H1 (cell line): ENCODE results near the gene TSSC4.
A peak's percentile ranks its signal among the peaks of the same experiment; 100 is the strongest.

Experiments used
- ATF2 ChIP-seq: IDR thresholded peaks from 2 replicates; pipeline ENCODE4 v1.6.1; 2012; ENCODE audit warnings: low read length, inconsistent platforms
- BRCA1 ChIP-seq: IDR thresholded peaks from 2 replicates; pipeline ENCODE4 v1.6.1; 2012; ENCODE audit warnings: low read depth, low read length, improper control_type of control experiment
- CTCF ChIP-seq, 3 experiments: IDR thresholded peaks; 1 replicate in 2 of 3; 2 replicates in 1 of 3; pipeline versions ENCODE4 v1.5.1 to v1.6.1; 2011; ENCODE audit warnings: low read length in 3 of 3, mild to moderate bottlenecking in 3 of 3, inconsistent platforms in 2 of 3, low read depth in 1 of 3, moderate library complexity in 1 of 3; ENCODE audit not compliant: insufficient read depth in 1 of 3; ENCODE audit errors: control extremely low read depth in 1 of 3
- E2F6 ChIP-seq: IDR thresholded peaks from 2 replicates; pipeline ENCODE4 v1.6.1; 2012; ENCODE audit warnings: inconsistent platforms
- EZH2 ChIP-seq: fragments of 200-600 bp; sonication (generic); IDR thresholded peaks from 2 replicates; pipeline ENCODE4 v1.7.1; 2012; ENCODE audit warnings: low read depth, mild to moderate bottlenecking, moderate library complexity, low read length, inconsistent platforms; ENCODE audit not compliant: severe bottlenecking
- GTF2F1 ChIP-seq: IDR thresholded peaks from 2 replicates; pipeline ENCODE4 v1.6.1; 2012; ENCODE audit warnings: low read depth, low read length, improper control_type of control experiment, borderline replicate concordance
- MAFK ChIP-seq: IDR thresholded peaks from 2 replicates; pipeline ENCODE4 v1.6.1; 2012; ENCODE audit warnings: low read depth, mild to moderate bottlenecking, improper control_type of control experiment, low read length
- MAX ChIP-seq: IDR thresholded peaks from 2 replicates; pipeline ENCODE4 v1.6.1; 2012; ENCODE audit warnings: inconsistent platforms
- RAD21 ChIP-seq, 2 experiments: IDR thresholded peaks in 1 of 2; conservative IDR thresholded peaks in 1 of 2; 2 replicates each; pipeline ENCODE4 v1.6.1; 2011; ENCODE audit warnings: low read depth in 2 of 2, low read length in 2 of 2, improper control_type of control experiment in 1 of 2, inconsistent platforms in 1 of 2, mild to moderate bottlenecking in 1 of 2, moderate library complexity in 1 of 2
- SUZ12 ChIP-seq: fragments of 200-600 bp; sonication (generic); IDR thresholded peaks from 2 replicates; pipeline ENCODE4 v1.6.1; 2012; ENCODE audit warnings: mild to moderate bottlenecking, inconsistent platforms, low read length, moderate library complexity, mixed read lengths

- TF ChIP-seq SUZ12, result no peak
- TF ChIP-seq EZH2, result no peak
- peak; percentile 15 to 43 (median 43); a peak in 3 of 4 replicates for TF ChIP-seq CTCF (IDR thresholded peaks at IDR 0.05; ENCODE audit: control extremely low read depth in 1 of 3, insufficient read depth in 1 of 3, low read depth in 1 of 3, low read length in 3 of 3)
- no peak for TF ChIP-seq ATF2
- TF ChIP-seq MAFK, result no peak
- TF ChIP-seq MAX, result no peak
- no peak for TF ChIP-seq BRCA1
- TF ChIP-seq RAD21 (IDR thresholded peaks at IDR 0.05 in 1 of 2, conservative IDR thresholded peaks at IDR 0.05 in 1 of 2; ENCODE audit: low read depth in 2 of 2, low read length in 2 of 2), result no peak; a peak in 1 of 4 replicates
- no peak for TF ChIP-seq GTF2F1
- no peak for TF ChIP-seq E2F6
Observed at GRCh38 chr11:2389377-2390026, 11.0 kb upstream of the TSSC4 start.
